ENCODE data around the gene CCDC197. TPM values are rescaled to one million over a fixed set of nuclear protein-coding genes. Genes with fewer than 3 reads are reported as not detected.
A peak's percentile ranks its signal among the peaks of the same experiment; 100 is the strongest.

CCDC197 gene
- total and polyA plus RNA-seq, 2 of the 4 experiments (the other 2 are of a cell fraction): not detected

DNA sequence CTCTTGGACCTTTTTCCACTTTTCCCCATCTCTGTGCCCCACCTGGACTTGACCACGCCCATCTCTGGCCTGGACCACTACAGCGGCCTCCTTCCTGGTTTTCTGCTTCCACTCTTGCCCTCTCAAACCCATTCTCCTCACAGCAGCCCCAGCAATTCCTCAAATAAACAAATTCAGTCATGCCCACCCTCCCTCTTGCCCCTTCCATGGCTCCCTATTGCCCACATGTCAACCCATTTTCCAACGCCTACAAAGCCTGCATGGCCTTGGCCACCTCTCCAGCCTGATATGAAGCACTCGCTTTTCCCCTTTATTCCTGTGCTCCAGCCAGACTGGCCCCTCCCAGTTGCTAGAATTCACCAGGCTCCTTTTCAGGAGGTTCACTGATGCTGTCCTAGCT, 23.2 kb downstream of the CCDC197 start:
- H2AK9ac ChIP-seq (replicated peaks; ENCODE audit: low read depth, low read length, poor library complexity): no peak overlapping the region
- no peak overlapping the region for H4K8ac ChIP-seq (ENCODE audit: low read depth in 2 of 2, low read length in 2 of 2)
- H3K23ac ChIP-seq (ENCODE audit: low read depth, low read length): no peak overlapping the region
- H3K18ac ChIP-seq (ENCODE audit: low read depth, low read length): no peak overlapping the region
- no peak for ATAC-seq (ENCODE audit: low read depth)
- no peak for DNase-seq
- H3K36me3 ChIP-seq (ENCODE audit: control insufficient read depth, insufficient read depth, low read length): no peaks in the 10 kb centered on the region
- no peaks in the 10 kb centered on the region for H3K79me1 ChIP-seq (ENCODE audit: low read depth in 1 of 2, low read length in 2 of 2)
- no peaks in the 10 kb centered on the region for H3K9me3 ChIP-seq (ENCODE audit: control insufficient read depth, insufficient read depth, low read length)
- no peak overlapping the region for H3K4ac ChIP-seq (ENCODE audit: low read depth, low read length)
- ChIA-PET POLR2A (ENCODE audit: unreplicated experiment) (no interaction called here), CTCF (interaction anchor here (1.6 kb wide), 1 partner anchor 80 kb away, joined by 4 read pairs; no protein-coding TSS in a partner anchor)
- in situ Hi-C loops (cut with MboI; ENCODE audit: low sequenced_read_pairs): no loop called here
- H3K4me2 ChIP-seq (ENCODE audit: low read depth, low read length): no peak overlapping the region
- H3K56ac ChIP-seq (ENCODE audit: extremely low read depth, insufficient read depth, low read length): no peak overlapping the region
- H3K4me3 ChIP-seq (ENCODE audit: insufficient read depth, low read depth, low read length): no peak overlapping the region
- H2BK5ac ChIP-seq (ENCODE audit: low read depth, low read length, poor library complexity, severe bottlenecking): no peak overlapping the region
- 68% methylated on average over 4 of the region's 4 CpGs; no CpG with 5 or more reads in 1 of the 2 experiments for WGBS, 2 experiments (ENCODE audit: extremely low coverage in 2 of 2, insufficient read length in 1 of 2)
- H2BK20ac ChIP-seq (ENCODE audit: low read depth, low read length): no peak overlapping the region
- H3K14ac ChIP-seq (replicated peaks; ENCODE audit: low read depth, low read length): no peak overlapping the region
- no peak overlapping the region for H2BK120ac ChIP-seq (ENCODE audit: low read depth, low read length)
- no peak overlapping the region for H3K9ac ChIP-seq (ENCODE audit: low read depth, low read length)
- no peaks in the 10 kb centered on the region for H3K4me1 ChIP-seq (ENCODE audit: control insufficient read depth, insufficient read depth, low read length)
- no peaks in the 10 kb centered on the region for H3K9me1 ChIP-seq (ENCODE audit: insufficient read depth, low read length)
- H2AFZ ChIP-seq (replicated peaks; ENCODE audit: low read length, poor library complexity): peak overlapping the region; percentile 1
- H4K5ac ChIP-seq (ENCODE audit: low read depth, low read length): no peak overlapping the region
- no peak overlapping the region for H4K91ac ChIP-seq (ENCODE audit: insufficient read depth, low read depth, low read length)
- intact Hi-C loops (cut with micrococcal nuclease): no loop called here
- peaks cover 25% of the 10 kb centered on the region for H3K27me3 ChIP-seq (ENCODE audit: control insufficient read depth, insufficient read depth, low read length)
- H4K20me1 ChIP-seq (ENCODE audit: insufficient read depth, low read length): no peaks in the 10 kb centered on the region
- H3K27ac ChIP-seq (ENCODE audit: insufficient read depth, low read length): no peak overlapping the region
- dilution Hi-C loops (cut with HindIII; ENCODE audit: low sequenced_read_pairs, unreplicated experiment): no loop called here
- no TSS peak for BruUV-seq (replicated peaks)
- TF ChIP-seq MAFK (IDR thresholded peaks at IDR 0.05; ENCODE audit: low read depth, low read length): no peak
- TF ChIP-seq RCOR1 (IDR thresholded peaks at IDR 0.05; ENCODE audit: insufficient replicate concordance, low read length): no peak
- no peak for TF ChIP-seq FOS (IDR thresholded peaks at IDR 0.05; ENCODE audit: low read depth, low read length)
- no peak for TF ChIP-seq MAZ (IDR thresholded peaks at IDR 0.05; ENCODE audit: borderline replicate concordance, low read depth, low read length)
- no peak overlapping the region for H2AK5ac ChIP-seq (ENCODE audit: low read depth, low read length)
- H2BK15ac ChIP-seq (ENCODE audit: low read depth, low read length): no peak overlapping the region

All from IMR-90 (cell line).